Stimulated activated naive CD8-positive, alpha-beta T cell treated with anti-CD3 and anti-CD28 coated beads, Interleukin-15, Interleukin-2, amounts not matched to agents 100 U/mL and 50 U/mL, for 24 hours (primary cell): ENCODE measurements around the gene COL23A1.

Source experiments
- ATAC-seq: fragments of 150-1000 bp; cut with Tn5 transposase; one replicate; pipeline ENCODE4 v1.10.0; 2021
- DNase-seq: peaks from one replicate; pipeline ENCODE4 v3.0.0; 2021

The COL23A1 gene

GRCh38 chr5:178189433-178189832 lies 400.8 kb downstream of the COL23A1 start:
- ATAC-seq: no peak
- DNase-seq: no peak
